H1 (cell line): Measurements from ENCODE around the gene OCEL1. TPM values are rescaled to one million over a fixed set of nuclear protein-coding genes. Genes with fewer than 3 reads are reported as not detected.

Source experiments
- CTCF ChIA-PET: fragments of 300-600 bp; sonication (Branson Sonifier 250); formaldehyde crosslinking; loops from one replicate; lab custom pipeline; 2021; ENCODE audit not compliant: partially characterized antibody; lab: Charles Lee
- POLR2A ChIA-PET: fragments of 300-600 bp; sonication (Branson Sonifier 250); formaldehyde crosslinking; loops from one replicate; lab custom pipeline; 2021; ENCODE audit warnings: inconsistent platforms; ENCODE audit not compliant: partially characterized antibody; lab: Charles Lee
- DNase-seq, 2 experiments: peaks; one replicate each; pipeline versions ENCODE4 v3.0.0 to v3.0.0-alpha.2; 2010 to 2022; ENCODE audit warnings: low spot score in 2 of 2, low read depth in 1 of 2, mixed read lengths in 1 of 2
- FAIRE-seq: peaks from 2 replicates; lab custom pipeline; 2011; peaks lifted over from hg19 to GRCh38; lab: Jason Lieb, UNC
- H2AFZ ChIP-seq: 2 replicates; pipeline ENCODE4 v1.8.1; 2012; ENCODE audit warnings: low read length, inconsistent platforms
- H2AK5ac ChIP-seq: 2 replicates; pipeline ENCODE4 v1.6.1; 2013; ENCODE audit warnings: low read depth, low read length
- H2BK120ac ChIP-seq: replicated peaks from 2 replicates; pipeline ENCODE3; 2013; ENCODE audit warnings: low read depth, low read length, inconsistent platforms
- H2BK12ac ChIP-seq: 2 replicates; pipeline ENCODE4 v1.6.1; 2013; ENCODE audit warnings: low read depth, low read length
- H2BK15ac ChIP-seq: 2 replicates; pipeline ENCODE4 v1.6.1; 2013; ENCODE audit warnings: low read length
- H2BK20ac ChIP-seq: 2 replicates; pipeline ENCODE4 v1.6.1; 2013; ENCODE audit warnings: low read length
- H2BK5ac ChIP-seq: 2 replicates; pipeline ENCODE4 v1.6.1; 2013; ENCODE audit warnings: low read depth, low read length
- H3K14ac ChIP-seq: 2 replicates; pipeline ENCODE4 v1.6.1; 2013; ENCODE audit warnings: inconsistent platforms; ENCODE audit not compliant: insufficient read length
- H3K18ac ChIP-seq: 2 replicates; pipeline ENCODE4 v1.6.1; 2013; ENCODE audit warnings: low read length; ENCODE audit errors: extremely low read depth
- H3K23ac ChIP-seq: 2 replicates; pipeline ENCODE4 v1.6.1; 2013; ENCODE audit warnings: inconsistent platforms; ENCODE audit not compliant: insufficient read length
- H3K23me2 ChIP-seq: 2 replicates; pipeline ENCODE4 v1.6.1; 2013; ENCODE audit warnings: low read depth, low read length
- H3K27ac ChIP-seq: 2 replicates; pipeline ENCODE4 v1.6.1; 2011; ENCODE audit warnings: low read depth, low read length, inconsistent platforms
- H3K27me3 ChIP-seq, 4 experiments: replicated peaks in 1 of 4; 1 replicate in 1 of 4; 2 replicates in 3 of 4; pipeline versions ENCODE4 v1.6.1 to v1.8.1; 2011 to 2013; ENCODE audit warnings: low read length in 3 of 4, mild to moderate bottlenecking in 3 of 4, inconsistent platforms in 2 of 4, mixed read lengths in 2 of 4, moderate library complexity in 1 of 4; ENCODE audit not compliant: control insufficient read depth in 3 of 4, insufficient read depth in 3 of 4; ENCODE audit errors: extremely low read depth in 1 of 4
- H3K36me3 ChIP-seq, 4 experiments: 2 replicates each; pipeline versions ENCODE4 v1.6.1 to v1.8.1; 2011 to 2013; ENCODE audit warnings: mild to moderate bottlenecking in 4 of 4, low read length in 3 of 4, moderate library complexity in 2 of 4, control low read depth in 1 of 4, inconsistent platforms in 1 of 4; ENCODE audit not compliant: insufficient read depth in 4 of 4, control insufficient read depth in 2 of 4
- H3K4ac ChIP-seq: replicated peaks from 2 replicates; pipeline ENCODE3; 2013; ENCODE audit warnings: low read length, low read depth, mixed read lengths, inconsistent platforms; ENCODE audit not compliant: insufficient read length
- H3K4me1 ChIP-seq, 4 experiments: replicated peaks in 1 of 4; 1 replicate in 1 of 4; 2 replicates in 3 of 4; pipeline versions ENCODE4 v1.6.1 to v1.8.1; 2011 to 2013; ENCODE audit warnings: low read length in 3 of 4, inconsistent platforms in 2 of 4, mixed read lengths in 1 of 4; ENCODE audit not compliant: insufficient read depth in 4 of 4, control insufficient read depth in 3 of 4
- H3K4me2 ChIP-seq, 2 experiments: 2 replicates each; pipeline versions ENCODE4 v1.6.1 to v1.8.1; 2011 to 2013; ENCODE audit warnings: low read depth in 2 of 2, low read length in 2 of 2, control low read depth in 1 of 2, inconsistent platforms in 1 of 2, mild to moderate bottlenecking in 1 of 2; ENCODE audit not compliant: insufficient read depth in 1 of 2
- H3K4me3 ChIP-seq, 4 experiments: fragments of 200-600, 300-600 bp in 1 of 4; sonication (generic), shearing (Covaris generic), sonication (Bioruptor Twin) in 1 of 4; 2 replicates each; pipeline versions ENCODE4 v1.5.1 to v1.8.1; 2011 to 2016; ENCODE audit warnings: low read length in 4 of 4, low read depth in 3 of 4, control low read depth in 2 of 4, inconsistent platforms in 2 of 4, mild to moderate bottlenecking in 2 of 4, mixed read lengths in 1 of 4, moderate library complexity in 1 of 4; ENCODE audit not compliant: insufficient read depth in 2 of 4; ENCODE audit errors: extremely low read depth in 1 of 4
- H3K56ac ChIP-seq: replicated peaks from 2 replicates; pipeline ENCODE3; 2013; ENCODE audit warnings: low read depth, mild to moderate bottlenecking, mixed read lengths, low read length, inconsistent platforms; ENCODE audit not compliant: insufficient read length
- H3K79me1 ChIP-seq: 2 replicates; pipeline ENCODE4 v1.6.1; 2013; ENCODE audit warnings: low read depth, low read length, control low read depth
- H3K79me2 ChIP-seq, 2 experiments: 2 replicates each; pipeline versions ENCODE4 v1.6.1 to v1.8.1; 2012 to 2013; ENCODE audit warnings: low read length in 2 of 2, mild to moderate bottlenecking in 2 of 2, inconsistent platforms in 1 of 2; ENCODE audit not compliant: insufficient read depth in 2 of 2, control insufficient read depth in 1 of 2
- H3K9ac ChIP-seq, 4 experiments: replicated peaks in 1 of 4; 1 replicate in 1 of 4; 2 replicates in 3 of 4; pipeline versions ENCODE4 v1.6.1 to v1.8.1; 2011 to 2013; ENCODE audit warnings: low read depth in 3 of 4, low read length in 3 of 4, control low read depth in 2 of 4, mild to moderate bottlenecking in 2 of 4, moderate library complexity in 2 of 4, inconsistent platforms in 1 of 4; ENCODE audit errors: extremely low read depth in 1 of 4
- H3K9me3 ChIP-seq, 2 experiments: 2 replicates each; pipeline versions ENCODE4 v1.6.1 to v1.8.1; 2012 to 2013; ENCODE audit warnings: mild to moderate bottlenecking in 2 of 2, moderate library complexity in 2 of 2, control low read depth in 1 of 2, inconsistent platforms in 1 of 2, low read depth in 1 of 2, low read length in 1 of 2, mixed read lengths in 1 of 2; ENCODE audit not compliant: insufficient read depth in 2 of 2
- H4K20me1 ChIP-seq, 2 experiments: replicated peaks in 1 of 2; 2 replicates each; pipeline versions ENCODE3 to v1.8.1; 2011 to 2013; ENCODE audit warnings: inconsistent platforms in 2 of 2, low read length in 2 of 2, mild to moderate bottlenecking in 1 of 2; ENCODE audit not compliant: insufficient read depth in 2 of 2, control insufficient read depth in 1 of 2
- H4K5ac ChIP-seq: 2 replicates; pipeline ENCODE4 v1.6.1; 2013; ENCODE audit warnings: low read length, low read depth, mixed read lengths, inconsistent platforms; ENCODE audit not compliant: insufficient read length
- H4K8ac ChIP-seq: 2 replicates; pipeline ENCODE4 v1.8.0; 2013; ENCODE audit warnings: mild to moderate bottlenecking, moderate library complexity, low read length, inconsistent platforms; ENCODE audit not compliant: insufficient read depth; ENCODE audit errors: extremely low read depth
- H4K91ac ChIP-seq: replicated peaks from 2 replicates; pipeline ENCODE3; 2013; ENCODE audit warnings: low read length, mixed read lengths, inconsistent platforms; ENCODE audit not compliant: insufficient read length
- ASH2L ChIP-seq: fragments of 200-600, 300-600 bp; sonication (generic); IDR thresholded peaks from one replicate; pipeline ENCODE4 v1.7.1; 2017; ENCODE audit warnings: low read length
- CBX5 ChIP-seq: fragments of 300-800, 300-1000 bp; sonication (generic); IDR thresholded peaks from 2 replicates; pipeline ENCODE4 v1.7.1; 2016; ENCODE audit warnings: antibody characterized with exemption, low read length, low read depth
- CHD1 ChIP-seq: IDR thresholded peaks from 2 replicates; pipeline ENCODE4 v1.6.1; 2012; ENCODE audit warnings: low read depth, low read length, improper control_type of control experiment
- CTBP2 ChIP-seq: IDR thresholded peaks from 2 replicates; pipeline ENCODE4 v1.7.0; 2011; ENCODE audit warnings: borderline replicate concordance, mild to moderate bottlenecking, moderate library complexity, mixed read lengths, low read length; ENCODE audit not compliant: insufficient read depth, insufficient read length
- EGR1 ChIP-seq: IDR thresholded peaks from 2 replicates; pipeline ENCODE4 v1.6.1; 2011; ENCODE audit warnings: low read depth, low read length, borderline replicate concordance
- GABPA ChIP-seq: IDR thresholded peaks from 2 replicates; pipeline ENCODE4 v1.6.1; 2011; ENCODE audit warnings: mild to moderate bottlenecking, low read length, moderate library complexity, borderline replicate concordance; ENCODE audit not compliant: insufficient read depth
- GTF2F1 ChIP-seq: IDR thresholded peaks from 2 replicates; pipeline ENCODE4 v1.6.1; 2012; ENCODE audit warnings: low read depth, low read length, improper control_type of control experiment, borderline replicate concordance
- HDAC2 ChIP-seq, 2 experiments: fragments of 300-600 bp in 1 of 2; sonication (generic) in 1 of 2; IDR thresholded peaks; 2 replicates each; pipeline ENCODE4 v1.6.1; 2011 to 2012; ENCODE audit warnings: low read depth in 2 of 2, low read length in 2 of 2, mild to moderate bottlenecking in 2 of 2, moderate library complexity in 2 of 2, borderline replicate concordance in 1 of 2, inconsistent platforms in 1 of 2
- JUN ChIP-seq: IDR thresholded peaks from 2 replicates; pipeline ENCODE4 v1.6.1; 2011; ENCODE audit warnings: low read depth, mild to moderate bottlenecking, improper control_type of control experiment, low read length
- RBBP5 ChIP-seq: IDR thresholded peaks from 2 replicates; pipeline ENCODE4 v1.7.1; 2012; ENCODE audit warnings: low read depth, mild to moderate bottlenecking, inconsistent platforms, low read length, moderate library complexity, borderline replicate concordance
- SIRT6 ChIP-seq: IDR thresholded peaks from one replicate; pipeline ENCODE4 v1.7.1; 2012; ENCODE audit warnings: low read length, inconsistent platforms
- SIX5 ChIP-seq: IDR thresholded peaks from 2 replicates; pipeline ENCODE4 v1.6.1; 2011; ENCODE audit warnings: mild to moderate bottlenecking, low read depth, low read length
- TAF7 ChIP-seq: optimal IDR thresholded peaks from 2 replicates; pipeline ENCODE3; 2011; ENCODE audit warnings: low read depth, mild to moderate bottlenecking, inconsistent platforms, low read length, moderate library complexity, borderline replicate concordance
- TCF12 ChIP-seq: IDR thresholded peaks from 2 replicates; pipeline ENCODE4 v1.6.1; 2011; ENCODE audit warnings: low read depth, mild to moderate bottlenecking, low read length
- whole genome bisulfite sequencing, 2 experiments: shearing (Covaris generic) in 1 of 2; methylation state at CpG; one replicate each; pipeline versions ENCODE4 v1.1.6 to v1.1.7; 2013 to 2015; ENCODE audit warnings: low lambda C conversion rate in 2 of 2, mixed read lengths in 2 of 2, inconsistent platforms in 1 of 2, low coverage in 1 of 2, missing lambda C conversion rate in 1 of 2; ENCODE audit not compliant: insufficient replicate concordance in 2 of 2, insufficient coverage in 1 of 2, insufficient read length in 1 of 2; ENCODE audit errors: extremely low coverage in 1 of 2, missing lambda C conversion rate in 1 of 2; 5-methylcytosine and 5-hydroxymethylcytosine counted together
- polyA plus RNA-seq, 7 experiments: library from polyadenylated mRNA; depleted of rRNA in 3 of 7; stranded (reverse) in 5 of 7; unstranded in 2 of 7; fragments of >200 nt in 5 of 7; fragments of 200-250 nt in 2 of 7; gene quantifications; 1 replicate in 5 of 7; 2 replicates in 1 of 7; 4 replicates in 1 of 7; pipeline versions ENCODE4 v1.2.1 to v1.2.3, GENCODE V29; 2011 to 2013; ENCODE audit warnings: missing spikeins in 2 of 7, mixed read lengths in 2 of 7
- total RNA-seq: library from RNA; stranded (reverse); fragmentation: NEBNext Ultra II Directional; extraction: Animal tissue kit (Norgen Biotek cat#: 25700); gene quantifications from 2 replicates; pipeline ENCODE4 v1.2.1, GENCODE V29; 2021

The OCEL1 gene
- total and polyA plus RNA-seq, 2 of the 8 experiments (the other 6 are each of a cell fraction or from before 2014, with no cell fraction given), result 13.3 to 32.6 TPM

DNA sequence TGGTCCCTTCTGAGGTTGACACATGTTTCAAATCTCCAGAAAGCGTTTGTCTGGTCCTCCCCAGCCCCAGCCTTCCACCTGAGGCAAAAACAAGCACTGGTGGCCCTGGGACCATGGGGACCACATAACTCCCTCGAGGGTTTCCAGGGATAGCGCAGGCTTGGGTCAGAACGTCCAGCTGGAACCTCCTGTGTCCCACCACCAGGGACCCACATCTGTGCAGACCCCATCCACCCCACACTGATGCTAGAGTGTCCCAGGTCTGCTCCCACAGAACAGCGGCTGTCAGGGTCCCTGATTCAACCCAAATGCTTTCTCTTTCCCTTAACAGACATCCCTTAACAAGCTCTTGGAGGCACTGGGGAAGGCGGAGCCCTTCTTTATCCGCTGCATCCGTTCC is 40.4 kb upstream of the OCEL1 start:
- 76% methylated on average over 8 of the region's 8 CpGs; no CpG with 5 or more reads in 1 of the 2 experiments for WGBS, 2 experiments
- Histone ChIP-seq H3K27ac (no peak overlapping the region), H4K5ac (no peak overlapping the region), H4K20me1 (peaks cover 0 to 4% of the 10 kb centered on the region in 2 experiments), H2AFZ (no peak overlapping the region), H2BK120ac (no peak overlapping the region), H2BK20ac (no peak overlapping the region), H3K18ac (no peak overlapping the region), H3K14ac (no peak overlapping the region), H4K91ac (no peak overlapping the region), H3K27me3 (no peaks in the 10 kb centered on the region), H3K79me2 (no peaks in the 10 kb centered on the region), H2BK5ac (no peak overlapping the region), H3K4ac (no peak overlapping the region), H3K36me3 (peaks cover 5 to 9% (median 7%) of the 10 kb centered on the region in 4 experiments; a peak in 6 of 8 replicates), H3K4me2 (no peak overlapping the region), H2BK15ac (no peak overlapping the region), H3K9me3 (no peaks in the 10 kb centered on the region), H2AK5ac (no peak overlapping the region), H3K9ac (no peak overlapping the region), H3K79me1 (no peaks in the 10 kb centered on the region), H3K23me2 (no peaks in the 10 kb centered on the region), H3K4me3 (no peak overlapping the region), H2BK12ac (no peak overlapping the region), H3K4me1 (peaks cover 0 to 10% (median 8%) of the 10 kb centered on the region in 4 experiments; a peak in 6 of 7 replicates), H3K56ac (no peak overlapping the region), H3K23ac (no peak overlapping the region), H4K8ac (no peak overlapping the region)
- ChIA-PET POLR2A (no interaction called here), CTCF (no interaction called here)
- DNase-seq, result no peak
- no peak for FAIRE-seq
- TF ChIP-seq GABPA, result no peak
- no peak for TF ChIP-seq EGR1
- no peak for TF ChIP-seq CBX5
- TF ChIP-seq JUN, result no peak
- no peak for TF ChIP-seq SIRT6
- TF ChIP-seq CTBP2, result no peak
- TF ChIP-seq SIX5, result no peak
- TF ChIP-seq RBBP5, result no peak
- TF ChIP-seq TCF12, result no peak
- no peak for TF ChIP-seq ASH2L
- TF ChIP-seq TAF7, result no peak
- TF ChIP-seq CHD1, result no peak
- no peak for TF ChIP-seq GTF2F1
- TF ChIP-seq HDAC2 (IDR thresholded peaks at IDR 0.05; ENCODE audit: borderline replicate concordance in 1 of 2, low read depth in 2 of 2, low read length in 2 of 2), result no peak
